Stimulated activated CD8-positive, alpha-beta memory T cell treated with anti-CD3 and anti-CD28 coated beads, Interleukin-12 subunit alpha, Interleukin-12 subunit beta, amount 100 ng/mL, for 4 hours (primary cell): ENCODE measurements around the gene DMRT1.
"Not testable (repeated sequence)": the region's sequence is repeated elsewhere in the genome, so short reads cannot be mapped to it uniquely, and the experiment has no call there.

Experiments
- DNase-seq: peaks from one replicate; pipeline ENCODE4 v3.0.0-alpha.2; 2020; ENCODE audit warnings: low read depth

Gene DMRT1

DNA sequence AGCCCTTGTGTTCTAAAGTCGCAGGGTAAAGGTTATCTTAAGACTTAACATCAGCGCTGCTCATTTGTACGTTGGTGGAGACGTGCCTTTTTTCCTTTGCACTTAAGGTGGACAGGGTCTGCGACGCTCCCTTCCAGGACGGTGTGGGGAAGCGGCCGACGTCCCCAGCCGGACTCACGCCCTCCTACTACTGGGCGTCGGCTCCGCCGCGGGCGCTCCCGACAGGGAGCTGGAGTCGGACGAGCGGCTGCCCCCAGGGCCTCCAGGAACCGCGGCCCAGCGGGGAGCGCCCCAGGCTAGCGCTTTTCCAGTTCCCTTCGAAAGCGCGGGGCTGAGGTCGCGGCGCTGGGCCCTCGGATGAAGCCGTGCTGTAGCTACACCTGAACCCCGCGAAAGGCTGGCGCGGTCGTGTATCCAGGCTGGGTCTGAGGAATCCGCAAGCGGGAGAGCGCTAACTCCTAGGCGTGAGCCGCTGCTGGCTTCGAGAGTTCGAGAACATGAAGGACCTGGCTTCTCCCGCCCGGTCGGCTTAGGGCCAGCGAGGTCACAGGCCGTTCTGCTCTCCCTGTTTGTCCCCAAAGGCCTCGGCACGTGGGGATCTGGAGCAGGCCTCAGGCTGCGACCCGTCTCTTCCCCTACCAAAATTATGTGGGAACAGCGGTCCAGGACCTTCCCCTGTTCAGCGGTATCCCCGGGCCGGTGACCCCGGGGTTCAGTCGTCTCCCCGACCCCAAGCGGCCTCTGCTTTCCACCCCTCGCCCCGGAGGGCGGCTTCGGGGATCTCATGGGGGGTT, 131.2 kb downstream of the DMRT1 start:
- no peak for DNase-seq

DNA sequence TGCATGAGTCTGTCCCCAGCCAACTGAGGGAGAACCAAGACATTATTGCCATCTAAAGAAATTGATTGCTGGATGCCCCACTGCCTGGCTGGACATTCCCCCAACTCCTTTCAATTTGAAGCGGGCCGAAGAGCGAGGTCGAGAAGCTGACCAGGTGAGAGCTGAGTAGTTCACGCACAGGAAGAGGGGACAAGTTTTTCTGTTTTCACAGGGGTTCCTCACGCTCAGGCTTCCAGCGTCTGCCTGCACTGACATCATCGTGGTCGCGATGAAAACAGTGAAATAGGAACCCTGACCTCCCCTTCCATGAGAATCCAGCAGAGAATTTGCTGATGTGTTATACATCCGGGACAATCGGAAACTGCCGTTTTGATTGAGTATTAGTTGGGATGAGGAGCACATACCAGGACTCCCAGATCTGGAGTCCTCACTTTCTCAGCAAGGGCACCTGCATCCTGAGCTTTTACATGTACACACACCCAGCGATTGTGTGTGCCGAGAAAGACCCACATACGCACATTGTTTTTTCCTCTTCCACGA, 131.9 kb downstream of the DMRT1 start:
- DNase-seq: no peak

DNA sequence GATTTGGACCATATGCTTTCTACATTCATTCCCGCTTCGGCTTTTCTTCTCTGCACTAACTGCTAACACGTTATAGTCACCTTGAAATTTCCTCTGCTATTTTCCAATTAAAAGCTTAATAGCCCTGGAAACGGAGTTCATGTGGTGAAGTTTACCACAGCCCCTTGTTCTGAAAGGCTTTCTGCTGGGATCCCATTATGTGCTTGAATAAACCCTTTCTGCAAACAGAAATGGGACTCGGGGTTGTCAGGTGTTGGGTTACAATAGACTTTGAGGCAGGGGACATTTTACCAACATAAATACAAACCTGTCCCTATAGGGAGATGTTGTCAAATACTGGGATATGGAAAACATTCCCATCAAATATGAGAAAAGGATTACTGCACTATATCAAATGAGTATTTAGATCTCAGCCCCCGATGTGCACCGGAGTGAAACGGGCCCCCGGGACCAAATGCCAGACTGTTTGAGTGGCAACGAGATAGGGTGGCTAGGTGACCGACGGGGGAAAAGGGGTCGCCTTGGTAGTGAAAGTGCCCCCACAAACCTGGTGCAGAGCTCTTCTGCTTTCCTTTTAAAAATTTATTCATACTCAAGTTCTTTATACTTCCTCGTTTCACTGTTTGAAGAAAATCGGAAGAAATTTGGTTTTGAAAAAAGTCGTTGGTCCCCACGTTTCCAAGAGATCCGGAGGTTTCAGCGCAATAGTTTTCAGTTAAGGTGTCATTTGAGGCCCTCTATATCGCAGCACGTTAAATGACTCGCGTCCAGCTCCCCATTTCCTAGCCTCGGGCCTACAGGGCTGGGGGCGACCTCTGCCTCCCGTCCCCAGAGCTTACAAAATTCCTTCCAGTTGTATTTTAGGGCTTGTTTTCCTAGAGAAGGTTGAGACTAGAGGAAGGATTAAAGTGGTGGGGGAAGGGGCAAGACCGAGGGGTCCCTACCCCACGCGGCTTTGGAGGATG, 132.8 kb downstream of the DMRT1 start:
- no peak for DNase-seq

DNA sequence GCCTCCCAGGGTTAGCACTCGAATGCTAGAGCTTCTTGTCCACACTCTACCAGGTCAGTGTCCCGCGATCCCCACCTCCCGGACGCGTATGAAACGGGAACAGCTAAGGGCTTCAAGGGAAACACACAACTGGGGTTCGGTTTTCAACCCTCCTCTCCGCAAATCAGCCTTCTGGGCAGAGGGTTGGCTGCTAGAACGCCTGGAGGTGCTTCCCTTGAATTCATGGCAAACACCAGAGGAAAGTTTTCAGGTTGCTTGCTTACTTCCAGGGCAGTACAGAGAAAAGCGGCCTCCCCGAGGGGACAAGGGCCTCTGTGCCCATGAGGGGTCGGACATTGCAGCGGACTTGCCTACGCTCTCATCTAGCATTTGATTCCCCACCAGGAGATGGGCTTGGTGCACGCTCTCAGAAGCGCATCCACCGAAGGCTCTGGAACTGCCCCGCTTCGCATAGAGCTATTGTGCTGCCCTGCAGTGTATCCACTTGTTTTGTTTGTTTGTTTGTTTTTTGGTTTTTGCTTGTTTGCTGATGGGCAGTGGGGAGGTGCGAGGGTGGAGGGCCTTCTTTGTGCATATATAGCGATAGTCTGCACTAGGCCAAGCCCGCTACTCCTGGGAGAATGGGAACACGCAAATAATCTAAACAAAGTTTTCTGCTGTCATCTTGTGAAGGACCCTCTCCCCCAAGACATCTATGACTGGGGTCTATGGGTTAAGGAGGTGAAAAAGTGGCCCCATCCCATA, 133.7 kb downstream of the DMRT1 start:
- DNase-seq: no peak

DNA sequence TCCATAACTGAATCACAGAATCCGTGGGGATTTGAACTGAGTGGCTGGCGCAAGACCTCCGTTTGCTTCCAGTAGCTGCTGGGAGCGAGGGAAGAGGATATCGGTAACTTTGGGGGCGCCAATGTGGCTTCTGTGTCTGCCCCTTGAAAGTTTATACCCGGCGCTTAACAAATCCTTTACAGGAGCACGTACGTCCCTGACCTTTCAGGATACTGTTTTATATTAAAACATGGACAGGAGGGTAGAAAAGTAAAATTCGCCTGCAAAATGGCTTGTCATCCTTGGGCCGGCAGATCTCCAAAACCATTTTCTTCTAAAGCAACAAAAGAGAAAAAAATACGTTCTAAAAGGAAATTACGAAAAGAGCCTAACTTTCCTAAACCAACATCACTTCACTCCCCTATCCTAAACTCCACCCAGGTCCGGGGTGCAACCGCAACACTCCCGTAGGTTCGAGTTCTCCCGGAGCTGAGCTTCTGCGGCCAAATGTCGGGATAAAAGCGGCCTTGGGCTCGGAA, 134.3 kb downstream of the DMRT1 start:
- DNase-seq: no peak

DNA sequence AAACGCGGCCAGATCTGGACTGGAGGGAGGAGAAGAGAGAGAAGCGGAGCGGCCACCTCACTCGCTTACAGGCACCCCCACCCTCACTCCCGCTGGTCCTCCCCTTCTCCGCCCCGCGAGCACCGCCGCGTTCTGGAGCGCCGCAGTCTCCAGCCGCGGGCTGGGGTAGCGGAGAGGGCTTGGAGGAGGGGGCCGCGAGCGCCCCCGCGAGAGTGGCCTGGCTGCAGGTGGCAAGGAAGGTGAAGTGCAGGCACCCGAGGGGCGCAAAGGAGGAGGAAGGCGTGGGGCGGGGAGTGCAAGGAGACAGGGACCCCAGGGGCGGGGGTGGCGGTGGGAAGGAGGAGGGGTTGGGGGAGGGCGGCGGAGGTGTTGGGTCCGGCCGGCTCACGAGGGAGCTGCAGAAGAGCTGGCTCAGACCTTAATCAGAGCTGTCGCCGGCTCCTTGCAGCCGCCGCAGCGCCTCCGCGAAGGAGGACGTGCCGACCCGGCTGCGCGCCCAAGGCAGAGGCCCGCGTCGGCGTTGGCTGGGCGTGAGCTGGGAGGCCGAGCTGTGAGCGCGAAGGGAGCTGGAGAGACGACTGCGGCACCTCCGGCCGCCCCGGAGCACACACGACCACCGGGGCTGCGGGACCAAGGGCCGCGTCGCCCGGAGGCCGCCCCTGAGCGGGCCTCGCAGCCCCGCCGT, 134.9 kb downstream of the DMRT1 start, which contains the start of gene DMRT3:
TSS of gene DMRT3 (plus strand) at position 398 of the 685 bp plus-strand sequence. CDS start 347 bp downstream, outside the sequence.
- no peak for DNase-seq

DNA sequence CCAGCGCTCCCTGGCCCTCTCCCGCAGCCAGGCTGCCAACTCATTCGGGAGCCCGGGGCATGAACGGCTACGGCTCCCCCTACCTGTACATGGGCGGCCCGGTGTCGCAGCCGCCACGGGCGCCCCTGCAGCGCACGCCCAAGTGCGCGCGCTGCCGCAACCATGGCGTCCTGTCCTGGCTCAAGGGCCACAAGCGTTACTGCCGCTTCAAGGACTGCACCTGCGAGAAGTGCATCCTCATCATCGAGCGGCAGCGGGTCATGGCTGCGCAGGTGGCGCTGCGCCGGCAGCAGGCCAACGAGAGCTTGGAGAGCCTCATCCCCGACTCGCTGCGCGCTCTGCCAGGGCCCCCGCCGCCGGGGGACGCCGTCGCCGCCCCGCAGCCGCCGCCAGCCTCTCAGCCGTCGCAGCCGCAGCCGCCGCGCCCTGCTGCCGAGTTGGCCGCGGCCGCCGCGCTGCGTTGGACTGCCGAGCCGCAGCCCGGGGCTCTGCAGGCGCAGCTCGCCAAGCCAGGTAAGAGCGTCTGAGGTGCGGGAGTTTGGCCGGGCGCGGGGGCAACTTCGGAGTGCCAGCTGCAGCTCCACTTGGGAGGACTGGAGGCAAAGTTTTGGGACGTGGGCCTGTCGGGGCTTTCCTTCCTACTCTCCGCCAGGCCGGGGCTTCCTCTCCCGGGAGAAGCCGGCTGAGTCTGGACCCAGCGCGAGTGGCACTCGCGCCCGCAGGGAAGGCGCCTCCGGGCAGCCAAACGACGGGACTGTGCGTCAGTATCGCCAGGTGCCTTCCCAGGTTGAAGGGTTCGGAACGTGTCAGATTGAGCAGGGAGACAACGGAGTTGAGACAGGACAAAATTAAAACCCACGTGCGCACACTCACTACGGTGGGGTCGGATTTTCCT, 135.7 kb downstream of the DMRT1 start:
- no peak for DNase-seq

DNA sequence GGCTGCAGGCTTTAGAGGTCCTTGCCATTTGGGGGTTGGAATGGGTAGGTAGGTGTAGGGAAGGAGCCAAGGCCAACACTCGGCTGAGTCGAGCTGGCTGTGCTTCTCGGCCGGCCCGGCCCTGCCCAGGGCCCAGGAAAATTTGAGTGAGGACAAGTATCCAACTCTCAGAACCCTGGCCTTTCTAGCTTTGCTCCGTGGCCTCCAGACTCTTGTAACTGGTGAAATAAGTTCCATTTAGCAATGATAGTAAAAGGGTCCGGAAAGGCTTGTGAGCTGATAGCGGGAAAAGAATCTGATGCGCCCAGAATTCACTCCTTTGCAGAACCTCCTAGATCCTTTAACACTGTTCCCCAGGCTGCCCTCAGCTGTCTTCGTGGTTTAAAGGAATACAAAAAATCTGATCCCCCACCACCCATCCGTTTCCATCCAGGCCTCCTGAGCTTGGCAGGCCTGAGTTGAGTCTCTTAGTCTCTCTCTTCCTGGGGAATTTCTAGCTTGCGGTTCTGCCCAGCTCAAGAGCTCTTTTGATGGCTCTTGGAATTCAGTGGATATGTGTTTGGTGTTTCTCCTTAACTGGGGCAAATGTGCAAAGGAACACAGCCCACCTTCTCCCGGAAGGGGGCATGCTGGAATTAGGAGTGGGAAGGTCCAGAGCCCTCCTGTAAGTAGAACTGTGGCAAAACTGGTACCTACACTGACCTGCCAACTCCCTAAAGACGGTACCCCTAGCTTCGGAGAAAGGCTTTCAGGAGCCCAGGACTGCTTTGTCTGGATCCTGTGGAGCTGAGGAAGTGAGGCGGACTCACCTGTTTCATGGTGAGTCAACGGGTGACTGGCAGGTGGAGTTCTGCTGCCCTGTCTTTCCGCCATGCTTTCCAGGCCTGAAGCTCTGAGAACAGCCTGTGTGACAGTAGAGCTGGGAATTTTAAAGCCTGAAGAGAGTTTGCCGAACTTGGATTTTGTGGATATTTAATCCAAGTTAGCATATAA, 136.6 kb downstream of the DMRT1 start:
- no peak for DNase-seq

DNA sequence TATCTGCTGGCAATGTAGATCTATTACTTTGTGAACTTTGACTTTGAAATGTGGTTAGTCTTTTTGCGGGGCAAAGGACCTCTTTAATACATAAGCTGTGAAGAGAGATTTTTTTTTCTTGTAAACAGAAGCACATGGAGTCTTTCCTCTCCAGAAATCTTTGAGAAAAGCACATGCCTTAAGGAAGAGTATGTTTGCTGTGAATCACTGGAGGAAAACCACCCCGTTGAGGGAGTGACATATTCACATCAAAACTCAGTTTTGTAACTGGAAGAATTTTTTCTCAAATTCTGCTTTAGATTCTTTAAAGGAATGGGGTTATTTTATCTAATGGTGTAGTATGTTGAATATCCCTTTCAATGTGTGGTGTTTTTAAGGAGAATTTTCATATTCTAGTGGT, 138.5 kb downstream of the DMRT1 start:
- no peak for DNase-seq

DNA sequence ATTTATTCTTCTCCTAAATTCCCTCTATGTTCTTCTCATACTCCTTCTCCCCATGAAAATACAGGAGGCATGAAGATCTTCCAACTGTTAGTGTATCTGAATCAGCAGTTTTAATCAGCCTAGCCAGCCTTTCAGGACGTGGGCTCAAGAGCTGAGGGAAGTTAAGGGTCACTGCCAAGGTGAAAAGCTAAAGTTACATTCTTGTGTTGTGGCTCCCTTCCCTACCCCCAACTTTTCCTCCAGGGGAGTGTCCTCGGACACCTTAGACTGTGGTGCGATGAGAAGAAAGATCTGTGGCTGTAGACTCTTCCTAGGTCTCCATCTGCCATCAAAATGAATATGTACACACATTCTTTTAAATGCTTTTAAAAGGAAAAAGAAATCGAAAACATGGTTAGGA, 139.1 kb downstream of the DMRT1 start:
- DNase-seq: no peak

DNA sequence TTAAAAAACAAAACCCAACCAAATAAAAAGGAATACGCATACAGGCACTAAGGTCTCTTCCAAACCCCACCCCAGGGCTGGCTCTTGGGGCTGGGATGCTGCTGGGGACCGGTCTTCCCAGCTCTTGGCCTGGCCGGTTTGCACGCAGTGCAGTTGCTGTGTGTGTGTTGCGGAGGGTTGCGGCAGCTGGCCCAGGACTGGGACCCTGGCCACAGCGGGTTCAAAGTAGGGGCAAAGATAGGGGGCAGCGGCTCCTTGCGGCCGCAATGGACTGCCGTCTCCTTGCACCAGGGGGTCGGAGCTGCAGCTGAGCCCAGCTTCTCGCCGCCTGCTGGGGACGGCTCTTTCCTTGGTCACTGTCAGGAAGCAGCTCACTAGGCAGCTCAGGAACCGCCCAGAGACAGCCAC, 140.0 kb downstream of the DMRT1 start:
- DNase-seq: no peak

DNA sequence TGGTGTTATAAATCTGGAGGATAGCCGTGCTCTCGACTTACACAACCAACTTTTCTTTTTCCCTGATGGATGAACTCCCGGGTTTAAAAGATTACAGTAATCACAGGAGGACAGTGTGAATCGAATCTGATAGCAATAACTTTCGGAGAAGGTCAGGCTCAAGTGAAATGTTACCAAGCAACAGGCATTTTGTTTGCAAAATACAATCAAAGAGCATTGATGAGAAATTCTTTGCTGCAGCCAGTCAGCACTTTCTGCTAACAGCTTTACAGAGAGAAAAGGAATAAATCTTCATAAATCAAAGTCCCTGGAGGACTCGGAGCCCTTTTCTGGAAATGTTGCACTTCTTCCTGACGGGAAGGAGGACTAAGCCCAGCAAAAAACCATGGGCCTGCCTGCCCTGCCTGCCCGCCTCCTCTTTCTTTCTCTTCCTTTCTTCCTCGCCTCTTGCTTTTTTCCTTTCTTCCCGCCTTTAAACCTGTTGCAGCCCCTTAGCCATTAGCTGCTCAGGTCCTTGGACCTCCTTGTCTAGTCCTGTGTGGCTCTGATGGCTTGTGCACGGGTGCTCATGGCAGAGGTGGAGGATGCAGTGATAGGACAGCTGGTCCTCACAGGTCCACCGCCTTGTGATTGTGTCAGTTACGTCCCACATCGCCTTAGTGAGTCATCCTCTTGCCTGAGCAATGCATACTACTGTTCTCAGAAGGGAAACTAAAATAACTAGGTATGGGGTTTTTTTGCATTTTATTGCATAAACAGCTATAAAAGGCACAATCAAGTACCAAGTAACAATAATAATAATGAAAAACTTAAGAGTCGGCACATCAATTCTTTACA, 141.1 kb downstream of the DMRT1 start:
- DNase-seq: no peak

DNA sequence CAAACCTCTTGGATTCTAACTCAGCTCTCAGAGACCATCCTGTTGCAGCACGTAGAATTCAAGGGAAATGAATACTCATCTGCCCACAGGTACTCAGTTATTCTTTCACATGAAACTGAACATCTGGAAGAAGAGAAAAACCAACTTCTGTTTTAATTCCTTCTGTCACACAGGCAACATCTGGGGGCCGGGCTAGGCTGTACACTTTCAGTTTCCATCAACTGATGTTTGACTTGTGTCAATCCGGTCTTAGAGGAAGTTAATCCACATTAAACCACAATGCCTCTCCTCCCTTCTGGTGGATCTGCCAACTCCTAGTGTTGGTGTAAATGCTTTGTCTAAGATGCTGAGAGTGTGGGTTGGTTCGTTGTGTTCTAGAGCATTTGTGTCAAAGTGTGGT, 152.5 kb downstream of the DMRT1 start:
- DNase-seq: no peak

DNA sequence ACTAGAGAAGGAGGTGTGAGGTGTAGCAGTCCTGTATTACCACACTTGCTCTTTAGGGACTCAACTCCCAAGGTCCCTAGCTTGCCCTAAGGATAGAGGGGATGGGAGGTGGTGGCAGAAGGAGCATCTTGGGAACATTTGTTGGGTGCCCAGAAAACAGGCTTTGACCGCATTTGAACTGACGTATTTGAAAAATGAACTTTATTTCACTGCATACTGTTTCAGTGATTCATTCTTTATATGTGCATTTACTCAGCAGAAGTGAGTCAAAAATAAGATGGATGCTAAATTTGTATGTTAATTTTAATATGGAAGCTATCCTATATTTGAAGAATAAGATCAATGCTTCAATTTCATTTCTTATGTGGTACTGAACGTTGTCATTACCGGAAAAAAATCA, 153.7 kb downstream of the DMRT1 start:
- no peak for DNase-seq

DNA sequence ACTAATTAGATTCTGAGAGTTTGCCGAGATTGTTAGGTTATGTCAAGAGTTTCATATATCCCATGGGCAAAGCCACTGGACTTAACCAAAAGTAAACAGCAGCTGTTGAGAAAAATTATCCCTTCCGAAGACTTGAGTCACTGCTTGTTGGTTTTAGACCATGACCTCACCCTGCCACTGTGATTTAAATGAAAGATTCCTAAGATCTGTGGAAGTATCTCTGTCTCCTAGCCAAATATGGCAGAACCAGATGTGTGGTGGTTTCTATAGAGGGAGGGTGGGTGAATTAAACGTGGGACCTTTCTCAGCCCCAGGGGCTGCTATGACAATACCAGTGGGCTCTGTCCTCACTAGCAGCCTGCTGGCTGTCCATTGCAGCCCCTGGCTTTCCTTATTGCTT, 154.3 kb downstream of the DMRT1 start:
- no peak for DNase-seq

DNA sequence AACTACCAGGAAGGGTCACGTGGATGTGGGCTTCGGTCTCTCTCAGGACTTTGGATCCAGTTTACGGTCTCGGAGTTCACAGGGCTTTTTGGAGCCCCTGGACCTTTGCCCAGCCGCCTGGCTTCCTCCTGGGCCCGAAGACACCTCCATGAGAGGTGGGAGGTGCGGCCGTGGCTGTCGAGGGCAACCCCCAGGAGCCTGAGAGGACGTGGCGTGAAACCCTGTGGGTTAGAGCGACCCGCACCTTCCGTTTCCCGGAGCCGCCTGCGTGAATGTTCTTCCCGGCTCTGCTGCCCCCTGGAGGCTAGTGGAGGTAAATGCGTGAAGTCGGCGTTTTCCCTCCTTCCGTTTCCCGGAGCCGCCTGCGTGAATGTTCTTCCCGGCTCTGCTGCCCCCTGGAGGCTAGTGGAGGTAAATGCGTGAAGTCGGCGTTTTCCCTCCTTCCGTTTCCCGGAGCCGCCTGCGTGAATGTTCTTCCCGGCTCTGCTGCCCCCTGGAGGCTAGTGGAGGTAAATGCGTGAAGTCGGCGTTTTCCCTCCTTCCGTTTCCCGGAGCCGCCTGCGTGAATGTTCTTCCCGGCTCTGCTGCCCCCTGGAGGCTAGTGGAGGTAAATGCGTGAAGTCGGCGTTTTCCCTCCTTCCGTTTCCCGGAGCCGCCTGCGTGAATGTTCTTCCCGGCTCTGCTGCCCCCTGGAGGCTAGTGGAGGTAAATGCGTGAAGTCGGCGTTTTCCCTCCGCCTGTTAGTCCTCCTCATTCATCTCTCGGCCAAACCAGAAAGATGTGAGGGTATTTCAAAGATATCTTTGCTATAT, 157.0 kb downstream of the DMRT1 start:
- not testable (repeated sequence) for DNase-seq

DNA sequence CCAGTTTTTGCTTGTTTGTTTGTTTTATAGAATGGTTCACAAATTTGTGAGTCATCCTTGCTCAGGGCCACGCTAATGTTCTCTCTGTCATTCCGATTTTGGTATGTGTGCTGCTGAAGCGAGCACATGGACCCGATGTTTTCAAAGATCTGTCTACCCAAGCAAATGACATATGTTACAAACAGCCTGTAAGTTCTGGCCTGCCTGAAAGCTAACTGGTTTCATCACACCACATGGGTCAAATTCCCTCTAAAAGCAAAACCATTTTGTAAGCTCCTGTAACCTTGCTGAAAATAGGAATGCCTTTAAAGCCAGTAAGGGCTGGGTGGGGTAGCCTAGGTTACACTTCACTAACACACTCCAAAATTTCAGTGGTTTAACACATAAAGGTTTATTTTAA, 160.3 kb downstream of the DMRT1 start:
- no peak for DNase-seq
